GM12865 (cell line): Measurements from ENCODE around the gene SMC3.
"Not testable (repeated sequence)": the region's sequence is repeated elsewhere in the genome, so short reads cannot be mapped to it uniquely, and the experiment has no call there.

Experiments
- DNase-seq: peaks from one replicate; pipeline ENCODE4 v3.0.0; 2010; ENCODE audit warnings: low read depth
- H3K4me3 ChIP-seq: 2 replicates; pipeline ENCODE4 v1.5.1; 2011; ENCODE audit warnings: mild to moderate bottlenecking, low read depth, low read length, control low read depth
- TF ChIP-seq, protein P1 (sequence below): IDR thresholded peaks from 2 replicates; pipeline ENCODE4 v1.5.1; 2011; ENCODE audit warnings: low read length, control low read depth, low read depth, inconsistent platforms; ENCODE audit not compliant: insufficient read depth; ENCODE audit errors: missing control alignments

Gene SMC3

DNA sequence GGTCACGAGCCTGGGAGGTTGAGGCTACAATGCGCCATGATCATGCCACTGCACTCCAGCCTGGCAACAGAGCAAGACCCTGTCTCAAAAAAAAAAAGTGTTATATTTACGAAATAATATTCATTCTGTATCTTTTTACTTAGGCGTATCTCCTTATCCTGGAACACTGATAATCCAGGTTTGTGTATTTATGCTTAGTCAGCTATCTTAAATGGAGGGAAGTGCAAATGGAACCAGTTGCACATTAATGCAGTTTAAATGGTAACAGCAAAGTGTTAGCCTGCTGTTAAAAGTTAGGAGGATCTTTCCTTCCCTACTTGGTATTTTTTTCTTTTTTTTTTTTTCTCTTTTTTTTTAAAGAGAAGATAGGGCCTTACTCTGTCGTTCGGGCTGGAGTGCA, 40.6 kb downstream of the SMC3 start:
- DNase-seq = no peak
- TF ChIP-seq, protein P1, sequence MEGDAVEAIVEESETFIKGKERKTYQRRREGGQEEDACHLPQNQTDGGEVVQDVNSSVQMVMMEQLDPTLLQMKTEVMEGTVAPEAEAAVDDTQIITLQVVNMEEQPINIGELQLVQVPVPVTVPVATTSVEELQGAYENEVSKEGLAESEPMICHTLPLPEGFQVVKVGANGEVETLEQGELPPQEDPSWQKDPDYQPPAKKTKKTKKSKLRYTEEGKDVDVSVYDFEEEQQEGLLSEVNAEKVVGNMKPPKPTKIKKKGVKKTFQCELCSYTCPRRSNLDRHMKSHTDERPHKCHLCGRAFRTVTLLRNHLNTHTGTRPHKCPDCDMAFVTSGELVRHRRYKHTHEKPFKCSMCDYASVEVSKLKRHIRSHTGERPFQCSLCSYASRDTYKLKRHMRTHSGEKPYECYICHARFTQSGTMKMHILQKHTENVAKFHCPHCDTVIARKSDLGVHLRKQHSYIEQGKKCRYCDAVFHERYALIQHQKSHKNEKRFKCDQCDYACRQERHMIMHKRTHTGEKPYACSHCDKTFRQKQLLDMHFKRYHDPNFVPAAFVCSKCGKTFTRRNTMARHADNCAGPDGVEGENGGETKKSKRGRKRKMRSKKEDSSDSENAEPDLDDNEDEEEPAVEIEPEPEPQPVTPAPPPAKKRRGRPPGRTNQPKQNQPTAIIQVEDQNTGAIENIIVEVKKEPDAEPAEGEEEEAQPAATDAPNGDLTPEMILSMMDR = no peak
- H3K4me3 ChIP-seq = no peak overlapping the region

GRCh38 chr10:110609605-110610004, 42.1 kb downstream of the SMC3 start:
- no peak overlapping the region for H3K4me3 ChIP-seq
- DNase-seq = no peak
- TF ChIP-seq, protein P1 = no peak

DNA sequence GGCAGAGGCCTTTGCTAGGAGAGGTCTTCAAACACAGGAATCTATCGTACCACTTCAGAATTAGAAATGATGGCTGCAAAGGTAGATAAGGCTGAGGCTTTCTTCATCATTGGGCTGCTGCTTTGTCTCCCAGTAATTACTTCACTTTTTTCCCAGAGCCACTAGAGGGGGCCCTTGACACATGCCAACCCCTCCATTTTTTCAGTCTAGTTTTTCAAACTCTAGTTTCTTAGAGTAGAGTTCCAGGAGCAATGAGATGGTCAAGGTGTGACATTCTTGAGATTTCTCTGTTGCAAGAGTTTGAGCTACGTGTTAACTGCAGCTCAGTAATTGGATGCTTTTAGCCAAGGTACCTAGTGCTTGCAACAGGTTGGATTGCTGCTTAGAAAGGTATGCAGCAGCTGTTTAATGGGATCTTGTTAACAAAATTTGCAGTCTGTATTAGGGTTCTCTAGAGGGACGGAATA, 42.8 kb downstream of the SMC3 start:
- DNase-seq = peak; percentile 71
- H3K4me3 ChIP-seq = no peak overlapping the region
- TF ChIP-seq, protein P1 = peak; percentile 84

DNA sequence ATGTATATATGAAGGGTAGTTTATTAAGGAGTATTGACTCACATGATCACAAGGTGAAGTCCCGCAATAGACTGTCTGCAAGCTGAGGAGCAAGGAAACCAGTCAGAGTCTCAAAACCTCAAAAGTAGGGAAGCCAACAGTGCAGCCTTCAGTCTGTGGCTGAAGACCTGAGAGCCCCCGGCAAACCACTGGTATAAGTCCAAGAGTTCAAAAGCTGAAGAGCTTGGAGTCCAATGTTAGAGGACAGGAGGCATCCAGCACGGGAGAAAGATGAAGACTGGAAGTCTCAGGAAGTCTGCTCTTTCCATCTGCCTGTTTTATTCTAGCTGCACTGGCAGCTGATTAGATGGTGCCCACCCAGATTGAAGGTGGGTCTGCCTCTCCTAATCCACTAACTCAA, 43.3 kb downstream of the SMC3 start:
- not testable (repeated sequence) for H3K4me3 ChIP-seq

DNA sequence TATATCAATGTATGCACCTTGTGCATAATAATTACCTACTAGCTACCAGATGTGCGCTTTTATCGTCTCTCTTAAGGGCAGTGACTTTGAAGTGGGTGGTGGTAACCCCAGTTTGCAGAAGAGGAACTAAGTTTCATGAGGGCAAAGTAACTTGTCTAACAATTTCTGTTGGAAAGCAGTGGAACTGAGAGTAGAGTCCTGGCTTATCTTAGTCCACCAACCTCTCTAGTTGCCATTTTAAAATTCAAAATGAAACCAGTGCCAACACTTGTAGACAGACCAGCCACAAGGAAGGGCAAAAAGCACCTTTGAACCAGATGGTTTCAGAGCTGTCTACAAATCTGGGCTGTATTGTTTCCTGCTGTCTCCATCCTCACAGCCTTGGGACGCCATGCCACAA, 44.6 kb downstream of the SMC3 start:
- DNase-seq = peak; percentile 64
- TF ChIP-seq, protein P1 = no peak
- H3K4me3 ChIP-seq = no peak overlapping the region

More for the DNA sequence above, 43.3 kb downstream of the SMC3 start:
- DNase-seq = not testable (repeated sequence)

GRCh38 chr10:110612629-110613028, 45.1 kb downstream of the SMC3 start:
- no peak overlapping the region for H3K4me3 ChIP-seq
- TF ChIP-seq, protein P1 = no peak
- DNase-seq = peak; percentile 51

- H3K4me3 ChIP-seq = no peak overlapping the region
- DNase-seq = peak; percentile 77
- TF ChIP-seq, protein P1 = no peak
These were observed 46.0 kb downstream of the SMC3 start for GRCh38 chr10:110613341-110613995.
